Fibroblast of pulmonary artery (primary cell): Measurements from ENCODE around the gene SLC5A5.
"Not testable (repeated sequence)": the region's sequence is repeated elsewhere in the genome, so short reads cannot be mapped to it uniquely, and the experiment has no call there.

Source experiments
- DNase-seq: peaks from one replicate; pipeline ENCODE4 v3.0.0-alpha.2; 2010; ENCODE audit warnings: low read depth
- H3K4me3 ChIP-seq: replicated peaks from 2 replicates; pipeline ENCODE4 v1.5.1; 2011; ENCODE audit warnings: low read depth, mild to moderate bottlenecking, control low read depth, low read length, moderate library complexity
- TF ChIP-seq, protein P1 (sequence below): IDR thresholded peaks from 2 replicates; pipeline ENCODE4 v1.5.1; 2011; ENCODE audit warnings: mild to moderate bottlenecking, control low read depth, low read length, inconsistent platforms; ENCODE audit errors: missing control alignments

Gene SLC5A5

GRCh38 chr19:17908244-17908643 lies 36.5 kb downstream of the SLC5A5 start:
- DNase-seq, result no peak
- H3K4me3 ChIP-seq, result no peak overlapping the region
- TF ChIP-seq, protein P1, sequence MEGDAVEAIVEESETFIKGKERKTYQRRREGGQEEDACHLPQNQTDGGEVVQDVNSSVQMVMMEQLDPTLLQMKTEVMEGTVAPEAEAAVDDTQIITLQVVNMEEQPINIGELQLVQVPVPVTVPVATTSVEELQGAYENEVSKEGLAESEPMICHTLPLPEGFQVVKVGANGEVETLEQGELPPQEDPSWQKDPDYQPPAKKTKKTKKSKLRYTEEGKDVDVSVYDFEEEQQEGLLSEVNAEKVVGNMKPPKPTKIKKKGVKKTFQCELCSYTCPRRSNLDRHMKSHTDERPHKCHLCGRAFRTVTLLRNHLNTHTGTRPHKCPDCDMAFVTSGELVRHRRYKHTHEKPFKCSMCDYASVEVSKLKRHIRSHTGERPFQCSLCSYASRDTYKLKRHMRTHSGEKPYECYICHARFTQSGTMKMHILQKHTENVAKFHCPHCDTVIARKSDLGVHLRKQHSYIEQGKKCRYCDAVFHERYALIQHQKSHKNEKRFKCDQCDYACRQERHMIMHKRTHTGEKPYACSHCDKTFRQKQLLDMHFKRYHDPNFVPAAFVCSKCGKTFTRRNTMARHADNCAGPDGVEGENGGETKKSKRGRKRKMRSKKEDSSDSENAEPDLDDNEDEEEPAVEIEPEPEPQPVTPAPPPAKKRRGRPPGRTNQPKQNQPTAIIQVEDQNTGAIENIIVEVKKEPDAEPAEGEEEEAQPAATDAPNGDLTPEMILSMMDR, result no peak

DNA sequence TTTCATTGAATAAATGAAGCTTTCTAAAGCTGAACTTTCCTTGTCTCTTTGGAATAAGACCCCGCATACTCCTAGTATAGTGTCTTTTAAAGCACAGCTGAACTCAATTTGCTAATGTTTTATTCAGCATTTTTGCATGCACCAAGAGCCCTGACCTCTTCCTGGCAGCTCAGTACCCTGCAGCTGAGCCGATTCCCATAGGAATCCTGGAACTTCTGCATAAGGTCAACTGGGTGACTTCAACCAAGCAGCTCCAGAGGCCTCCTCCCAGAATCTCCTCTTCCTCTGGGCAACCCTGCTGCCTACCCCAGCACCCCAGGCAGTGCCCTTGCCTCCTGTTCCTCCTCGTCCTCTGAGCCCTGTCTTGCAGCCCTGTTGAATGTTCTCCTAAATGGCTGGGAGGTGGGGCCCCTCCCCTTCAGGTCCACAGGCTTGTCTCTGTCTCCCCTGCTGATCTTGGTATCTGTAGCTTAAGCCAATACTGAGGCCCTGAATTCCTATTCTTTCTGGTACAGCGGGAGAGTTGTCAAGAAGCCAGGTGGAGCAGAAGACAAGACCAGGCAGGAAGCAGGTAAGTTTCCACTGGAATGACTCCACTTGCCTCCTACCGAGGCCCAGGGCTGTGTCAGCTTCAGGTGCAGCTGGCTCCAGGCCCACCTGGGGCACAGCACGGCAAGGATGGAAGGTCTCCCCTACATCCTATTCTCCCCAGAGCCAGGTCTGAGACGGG lies 37.4 kb downstream of the SLC5A5 start:
- DNase-seq, result no peak
- TF ChIP-seq, protein P1, result no peak
- no peak overlapping the region for H3K4me3 ChIP-seq

GRCh38 chr19:17910791-17911360 lies 39.1 kb downstream of the SLC5A5 start:
- no peak overlapping the region for H3K4me3 ChIP-seq
- DNase-seq, result no peak
- TF ChIP-seq, protein P1, result no peak

GRCh38 chr19:17915940-17916593 lies 44.3 kb downstream of the SLC5A5 start:
- no peak for DNase-seq
- TF ChIP-seq, protein P1, result no peak
- H3K4me3 ChIP-seq, result no peak overlapping the region

DNA sequence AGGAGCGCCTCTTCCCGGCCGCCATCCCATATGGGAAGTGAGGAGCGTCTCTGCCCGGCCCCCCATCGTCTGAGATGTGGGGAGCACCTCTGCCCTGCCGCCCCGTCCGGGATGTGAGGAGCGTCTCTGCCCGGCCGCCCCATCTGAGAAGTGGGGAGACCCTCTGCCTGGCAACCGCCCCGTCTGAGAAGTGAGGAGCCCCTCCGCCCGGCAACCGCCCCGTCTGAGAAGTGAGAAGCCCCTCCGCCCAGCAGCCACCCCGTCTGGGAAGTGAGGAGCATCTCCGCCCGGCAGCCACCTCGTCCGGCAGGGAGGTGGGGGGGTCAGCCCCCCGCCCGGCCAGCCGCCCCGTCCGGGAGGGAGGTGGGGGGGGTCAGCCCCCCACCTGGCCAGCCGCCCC lies 46.4 kb downstream of the SLC5A5 start:
- not testable (repeated sequence) for DNase-seq, H3K4me3 ChIP-seq

DNA sequence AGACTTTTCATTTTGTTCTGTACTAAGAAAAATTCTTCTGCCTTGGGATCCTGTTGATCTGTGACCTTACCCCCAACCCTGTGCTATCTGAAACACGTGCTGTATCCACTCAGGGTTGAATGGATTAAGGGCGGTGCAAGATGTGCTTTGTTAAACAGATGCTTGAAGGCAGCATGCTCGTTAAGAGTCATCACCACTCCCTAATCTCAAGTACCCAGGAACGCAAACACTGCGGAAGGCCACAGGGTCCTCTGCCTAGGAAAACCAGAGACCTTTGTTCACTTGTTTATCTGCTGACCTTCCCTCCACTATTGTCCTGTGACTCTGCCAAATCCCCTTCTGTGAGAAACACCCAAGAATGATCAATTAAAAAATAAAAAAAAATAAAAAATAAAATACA lies 47.4 kb downstream of the SLC5A5 start:
- DNase-seq, H3K4me3 ChIP-seq: not testable (repeated sequence)

DNA sequence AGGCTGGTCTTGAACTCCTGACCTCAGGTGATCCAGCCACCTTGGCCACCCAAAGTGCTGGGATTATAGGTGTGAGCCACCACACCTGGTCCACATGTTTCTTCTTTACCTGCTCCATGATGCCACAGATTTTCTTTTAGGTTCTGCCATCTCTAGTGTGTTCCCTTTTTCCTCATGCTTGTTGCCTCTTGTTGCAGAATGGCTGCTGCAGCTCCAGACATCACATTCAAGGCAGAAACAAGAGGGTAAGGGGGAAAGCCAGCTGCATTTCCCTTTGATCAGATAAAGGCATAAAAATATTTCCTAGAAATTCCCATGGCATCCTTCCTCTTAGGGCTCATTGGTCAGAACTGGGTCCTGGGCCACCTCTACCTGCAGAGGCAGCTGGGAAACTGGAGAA lies 48.8 kb downstream of the SLC5A5 start:
- H3K4me3 ChIP-seq, result no peak overlapping the region
- TF ChIP-seq, protein P1, result no peak
- no peak for DNase-seq

GRCh38 chr19:17922138-17922537 lies 50.4 kb downstream of the SLC5A5 start:
- no peak overlapping the region for H3K4me3 ChIP-seq
- DNase-seq, result no peak
- TF ChIP-seq, protein P1, result no peak
